HG03442 (cell line): Measurements from ENCODE around the gene B3GAT3.
"Not testable (repeated sequence)": the region's sequence is repeated elsewhere in the genome, so short reads cannot be mapped to it uniquely, and the experiment has no call there.

Source experiments
- ATAC-seq: cut with Tn5 transposase; IDR thresholded peaks from one replicate; pipeline ENCODE4 v1.9.1; 2021; ENCODE audit warnings: mild to moderate bottlenecking, moderate library complexity; ENCODE audit not compliant: unreplicated experiment

The B3GAT3 gene

DNA sequence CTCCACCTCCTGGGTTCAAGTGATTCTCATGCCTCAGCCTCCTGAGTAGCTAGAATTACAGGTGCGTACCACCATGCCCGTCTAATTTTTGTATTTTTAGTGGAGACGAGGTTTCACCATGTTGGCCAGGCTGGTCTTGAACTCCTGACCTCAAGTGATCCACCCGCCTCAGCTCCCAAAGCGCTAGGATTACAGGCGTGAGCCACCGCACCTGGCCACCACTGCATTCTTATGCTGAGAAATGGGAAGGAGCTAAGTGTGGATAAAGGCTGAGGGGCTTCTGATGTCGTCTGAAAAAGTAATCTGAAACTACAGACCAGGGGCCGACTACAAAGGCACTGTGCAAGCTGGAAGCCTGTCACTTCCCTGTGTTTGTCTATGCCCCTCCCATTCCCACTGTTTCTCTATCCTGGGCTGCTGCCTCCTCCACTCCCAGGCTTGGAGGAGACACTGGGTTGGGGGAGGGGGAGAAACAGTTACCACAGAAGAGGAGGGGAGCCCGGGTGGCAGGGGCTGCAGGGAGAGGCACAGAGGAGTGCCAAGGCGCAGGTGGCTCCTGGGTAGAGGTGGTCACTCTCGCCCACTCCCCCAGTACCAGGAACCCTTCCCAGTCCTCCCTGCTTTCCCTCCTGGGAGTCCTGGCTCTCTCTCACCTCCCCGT, 17.2 kb downstream of the B3GAT3 start:
- no peak for ATAC-seq

DNA sequence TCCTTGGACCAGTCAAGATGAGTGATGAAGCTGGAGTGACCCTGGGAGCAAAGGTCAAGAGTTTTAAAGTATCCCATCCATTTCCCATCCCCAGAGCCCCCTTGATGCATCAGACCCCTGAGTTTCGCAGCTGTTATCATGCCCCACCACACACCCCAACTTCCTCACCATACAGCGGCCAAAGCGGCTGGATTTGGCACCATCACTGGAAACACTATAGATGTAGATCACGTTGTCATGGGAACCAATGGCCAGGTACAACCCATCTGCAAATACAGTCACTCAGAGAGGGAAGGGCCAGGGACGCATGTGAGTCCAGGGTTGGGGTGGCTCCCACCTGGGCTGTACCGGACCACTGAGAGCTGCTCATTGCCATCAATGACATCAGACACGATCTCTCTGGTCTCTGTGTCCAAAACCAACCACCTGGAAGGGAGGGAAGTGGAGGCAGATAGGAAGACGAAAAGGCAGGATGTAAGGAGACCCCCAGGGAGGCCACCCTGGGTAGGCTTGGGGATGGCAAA, 17.9 kb downstream of the B3GAT3 start:
- ATAC-seq: no peak

DNA sequence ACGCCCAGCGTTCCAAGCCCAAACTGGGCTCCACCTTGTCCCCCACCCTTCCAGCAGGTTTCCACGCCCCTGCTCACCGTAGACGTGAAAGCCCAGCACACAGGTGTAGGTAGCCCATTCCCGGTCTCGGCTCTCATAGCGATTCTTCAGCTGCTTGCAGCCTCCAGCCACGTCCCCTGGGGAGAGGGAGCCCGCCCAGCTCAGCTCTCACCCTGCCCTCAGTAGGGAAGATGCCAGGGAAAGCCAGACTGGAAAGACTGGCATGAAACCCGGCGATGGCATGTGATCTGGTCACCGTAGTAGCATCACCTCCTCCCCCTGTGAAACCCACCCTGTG, 18.7 kb downstream of the B3GAT3 start:
- no peak for ATAC-seq

DNA sequence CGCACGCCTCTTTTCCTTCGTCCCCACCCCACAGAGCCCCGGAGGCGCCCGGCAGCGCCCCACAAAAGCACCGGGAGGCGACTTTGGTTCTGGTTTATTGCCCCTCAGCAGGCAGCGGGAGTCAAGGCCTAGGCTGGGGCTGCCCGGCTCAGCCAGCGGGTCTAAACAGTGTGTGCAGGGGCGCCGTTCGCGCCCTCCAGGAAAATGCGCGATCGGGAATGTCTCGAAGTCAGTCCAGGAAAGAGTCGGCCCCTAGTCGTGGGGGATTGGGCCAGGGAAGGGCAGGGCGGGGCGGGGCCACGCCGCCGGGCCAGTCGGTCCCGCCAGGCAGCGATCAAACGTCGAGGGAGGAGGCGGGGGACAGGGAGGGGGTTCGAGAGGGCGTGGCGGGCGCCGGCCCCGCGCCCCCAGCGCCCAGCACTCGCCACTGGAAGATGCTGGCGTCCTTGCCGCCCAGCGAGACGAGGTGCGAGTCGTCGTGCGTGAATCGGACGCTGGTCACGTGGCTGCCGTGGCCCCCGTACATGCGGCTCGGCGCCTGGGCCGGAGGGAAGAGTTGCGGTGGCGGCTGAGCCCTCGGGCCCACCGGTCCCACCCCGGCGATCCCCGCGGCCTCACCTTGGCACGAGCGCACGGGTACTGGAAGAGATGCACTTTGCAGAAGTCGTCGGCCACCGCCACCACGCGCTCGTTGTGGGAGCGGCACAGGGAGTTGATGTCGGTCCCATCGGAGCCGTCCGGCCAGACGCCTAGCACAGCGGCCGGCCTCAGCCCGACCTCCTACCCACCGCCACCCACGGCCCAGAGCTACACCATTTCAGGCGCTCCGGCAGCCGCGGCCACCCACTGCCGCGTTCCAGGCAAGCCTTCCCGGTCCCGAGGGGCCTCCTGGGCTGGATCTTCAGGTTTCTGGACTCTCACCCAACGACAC, 19.4 kb downstream of the B3GAT3 start:
- ATAC-seq: no peak

DNA sequence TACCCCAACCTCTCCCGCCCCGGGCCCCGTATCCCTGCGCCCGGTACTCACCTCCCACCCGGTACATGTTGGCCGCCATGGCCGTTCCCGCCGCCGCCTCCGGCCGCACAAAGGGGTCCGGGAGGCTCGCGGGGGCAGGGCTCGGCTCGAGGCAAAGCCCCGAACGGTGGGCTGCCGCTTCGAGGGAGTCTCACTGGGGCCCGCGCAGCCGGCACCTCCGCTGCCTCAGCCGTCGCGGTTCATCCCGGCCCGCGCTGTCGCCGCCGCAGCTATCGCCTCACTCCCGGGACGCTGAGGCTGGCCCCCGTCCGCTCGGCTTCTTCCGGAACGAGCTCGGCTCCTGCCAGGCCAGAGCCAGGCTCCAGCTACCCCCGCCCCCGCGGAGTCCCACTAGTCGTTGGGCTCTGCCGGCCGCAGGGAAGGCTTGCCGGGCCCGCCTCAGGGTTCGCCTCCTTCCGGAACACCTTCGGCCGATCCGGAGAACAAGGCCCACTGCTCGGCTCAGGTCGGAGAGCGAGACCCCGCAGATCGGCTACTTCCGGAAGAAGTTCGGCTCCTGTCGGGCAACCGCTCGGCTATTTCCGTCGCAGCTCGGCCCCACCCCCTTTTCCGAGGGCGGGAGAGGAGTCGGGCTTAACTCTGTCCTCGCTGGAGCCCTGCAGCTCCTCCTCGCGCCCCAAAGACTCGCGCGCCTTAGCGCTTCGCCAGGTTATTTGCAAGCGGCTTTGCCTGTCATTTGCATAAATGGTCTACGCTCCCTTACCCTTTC, 20.2 kb downstream of the B3GAT3 start, which contains the start of gene MTA2:
Gene MTA2, minus strand, starts transcription at position 494 of the 769 bp plus-strand sequence. Its CDS starts 415 bp downstream, at position 79.
- ATAC-seq: peak; percentile 73

DNA sequence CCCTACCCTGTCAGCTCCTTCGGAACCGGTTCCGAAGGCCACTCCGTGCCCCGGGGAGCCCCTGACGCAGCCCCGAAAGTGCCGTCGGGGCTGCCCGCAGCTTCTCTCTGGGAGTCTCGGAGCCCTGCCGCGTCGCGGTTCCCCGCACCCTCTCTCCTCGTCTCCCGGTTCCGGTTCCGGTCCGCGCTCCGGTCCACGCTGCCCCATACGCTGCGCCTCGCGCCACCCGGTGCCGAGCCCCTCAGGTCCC, 20.7 kb downstream of the B3GAT3 start:
- peak; percentile 6 for ATAC-seq

DNA sequence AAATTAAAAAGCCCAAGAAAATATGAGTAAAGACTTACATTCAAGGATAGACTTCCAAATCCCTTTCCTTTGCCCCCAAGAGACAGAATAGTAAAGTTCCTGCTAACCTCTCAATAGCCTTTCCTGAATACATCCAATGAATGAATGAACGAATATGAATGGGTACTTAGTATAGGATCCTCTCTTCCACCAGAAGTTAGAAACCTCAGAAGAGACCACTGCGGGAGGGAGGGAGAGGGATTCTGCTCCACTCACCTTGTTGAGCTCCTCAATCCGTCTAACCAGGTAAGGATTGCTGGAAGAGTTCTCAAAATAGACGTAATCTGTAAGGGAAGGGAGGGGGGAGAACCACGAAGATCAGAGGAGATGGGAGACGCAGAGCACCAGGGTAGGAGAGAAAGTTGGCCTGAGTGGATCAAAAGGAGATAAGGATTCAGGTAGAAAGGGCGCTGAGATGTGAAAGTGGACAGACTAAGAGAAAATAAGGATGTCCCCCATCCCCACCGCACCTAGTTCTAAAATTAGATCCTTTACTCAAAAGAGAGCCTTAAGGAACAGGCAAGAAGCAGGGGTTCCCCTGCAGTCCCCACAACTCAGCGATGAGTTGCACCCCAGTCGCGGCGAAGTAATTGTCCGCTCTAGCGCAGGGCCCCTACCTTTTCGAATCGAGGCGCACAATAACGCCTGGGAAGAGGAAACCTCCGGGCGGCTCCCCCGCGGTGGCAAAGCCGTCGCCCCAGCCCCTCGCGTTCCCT, 21.2 kb downstream of the B3GAT3 start:
- ATAC-seq: no peak

DNA sequence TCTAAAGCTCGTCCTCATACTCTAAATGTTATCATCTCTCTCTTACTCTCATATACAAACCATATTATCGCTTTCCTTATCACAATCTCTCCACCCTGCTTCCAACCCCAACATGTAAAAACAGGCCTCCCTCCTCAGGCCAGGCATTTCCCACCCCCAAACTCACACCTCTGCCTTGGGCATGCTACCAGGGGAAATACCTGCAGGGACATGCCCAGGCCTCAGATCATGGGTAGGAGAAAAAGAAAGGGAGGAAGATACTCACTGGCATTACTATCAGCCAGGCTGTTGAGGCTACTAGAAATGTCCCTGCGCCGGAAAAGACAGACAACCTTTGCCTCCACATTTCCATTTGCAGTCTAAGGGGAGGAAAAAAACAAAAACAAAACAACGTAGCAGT, 21.9 kb downstream of the B3GAT3 start:
- no peak for ATAC-seq

DNA sequence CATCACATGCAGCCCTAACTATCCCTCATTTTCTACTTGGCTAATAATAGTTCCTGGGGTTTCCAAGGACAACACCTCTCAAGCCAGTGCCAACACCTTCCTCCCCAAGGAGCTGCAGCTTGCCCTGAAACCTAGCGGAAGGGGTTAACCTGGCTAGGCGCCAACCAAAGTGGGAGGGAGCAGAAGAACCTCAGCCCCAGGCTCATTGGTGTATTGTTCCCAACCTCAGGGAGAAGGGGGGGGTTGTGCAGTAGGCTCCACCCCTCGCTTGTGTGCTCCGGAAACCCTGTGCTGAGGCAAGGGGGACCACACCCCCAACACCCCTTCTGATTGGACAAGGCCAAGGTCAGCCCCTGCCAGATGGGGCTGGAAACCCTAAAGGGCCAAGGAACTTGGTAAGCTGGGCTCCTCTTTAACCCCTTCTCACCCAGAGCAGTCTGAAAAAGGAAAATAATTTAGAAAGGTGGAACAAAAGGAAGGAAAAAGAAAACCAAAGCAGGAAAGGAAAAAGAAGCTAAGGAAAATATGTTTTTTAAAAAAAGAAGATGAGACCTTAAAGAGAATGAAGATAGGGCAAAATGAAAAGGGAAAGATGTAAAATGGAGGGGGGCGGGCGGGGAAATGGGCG, 22.6 kb downstream of the B3GAT3 start:
- peak; percentile 49 for ATAC-seq

DNA sequence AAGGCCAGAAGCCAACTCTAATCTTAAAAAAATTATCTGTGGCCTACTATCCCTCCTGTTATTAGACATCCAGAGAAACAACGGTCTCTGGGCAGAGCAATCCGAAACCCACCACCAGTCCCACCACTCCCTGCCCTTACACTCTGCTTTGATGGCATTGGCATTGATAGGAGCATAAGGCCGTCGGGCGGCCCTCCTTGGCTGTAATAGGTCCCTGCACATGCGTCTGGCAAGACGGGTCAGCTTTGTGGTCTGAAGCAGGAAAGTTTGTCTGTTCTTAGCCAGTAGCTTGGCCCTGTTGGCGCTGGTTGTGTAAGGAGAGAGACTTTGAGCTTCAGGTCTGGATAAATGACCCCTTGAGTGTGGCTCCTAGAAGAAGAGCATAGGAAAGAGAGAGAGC, 26.7 kb downstream of the B3GAT3 start:
- no peak for ATAC-seq

DNA sequence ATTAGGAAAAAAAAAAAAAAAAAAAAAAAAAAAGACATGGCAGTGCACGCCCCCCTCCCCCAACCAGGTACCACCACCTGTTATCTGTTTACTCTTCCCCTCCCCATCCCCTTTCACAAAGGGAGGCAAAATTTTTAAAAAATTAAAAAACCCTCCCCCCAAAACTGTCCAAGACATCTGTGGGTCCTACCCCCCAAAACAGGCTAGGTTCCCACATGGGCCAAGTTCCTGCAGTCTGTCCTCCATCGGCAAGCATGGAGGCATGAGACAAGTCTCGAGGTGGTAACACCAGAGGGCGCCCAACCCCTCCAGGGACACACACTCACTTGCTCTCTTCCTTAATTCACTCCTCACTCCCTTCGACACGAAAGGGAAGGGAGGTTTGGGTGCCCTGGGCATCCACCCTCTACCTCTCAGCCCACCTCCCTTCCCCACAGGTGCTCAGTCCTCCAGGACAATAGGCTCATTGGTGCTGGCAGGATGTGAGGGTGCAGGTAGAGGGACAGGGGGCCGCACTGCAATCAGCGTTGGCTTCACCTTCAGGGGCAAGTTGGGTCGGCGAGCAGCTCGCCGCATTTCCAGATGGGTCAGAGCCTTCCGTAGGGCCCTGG, 28.2 kb downstream of the B3GAT3 start:
- ATAC-seq: no peak

GRCh38 chr11:62592989-62593421, 28.8 kb downstream of the B3GAT3 start:
- ATAC-seq: no peak

- peak; percentile 4 for ATAC-seq
Observed at GRCh38 chr11:62592146-62592815, 29.5 kb downstream of the B3GAT3 start.

DNA sequence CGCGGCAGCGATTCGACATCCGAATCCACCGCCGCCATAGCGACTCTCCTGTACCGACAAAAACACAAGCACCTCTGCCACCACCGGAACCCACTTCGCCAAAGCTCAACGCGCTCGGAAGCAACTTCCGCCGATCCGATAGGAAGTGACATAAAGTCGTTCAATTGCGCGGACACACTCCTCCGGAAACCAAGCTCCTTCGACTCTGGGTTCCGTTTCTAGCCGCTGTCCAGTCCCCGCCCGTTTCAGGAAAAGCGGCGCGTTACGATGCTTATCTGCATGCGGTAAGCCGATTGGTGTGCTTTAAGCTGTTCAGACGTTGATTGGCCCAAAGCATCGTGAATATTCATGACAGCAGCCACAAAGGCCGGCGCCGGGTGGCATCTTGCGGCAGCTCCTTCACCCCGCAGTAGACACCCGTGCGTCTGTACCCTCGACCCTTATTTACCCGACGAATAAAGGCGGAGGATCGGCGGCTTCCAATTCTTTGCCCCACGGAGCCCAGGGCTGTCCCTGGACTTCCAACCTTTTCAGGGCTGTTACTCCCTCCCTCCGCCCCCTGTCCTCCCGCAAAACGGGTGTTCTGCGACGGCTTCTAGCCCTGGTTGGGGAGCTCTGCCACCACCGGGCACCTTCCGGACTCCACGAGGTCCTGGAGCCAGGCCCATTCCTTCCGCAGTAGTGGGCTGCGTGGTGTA, 30.2 kb downstream of the B3GAT3 start, which contains the start of gene TUT1:
Gene TUT1, minus strand, starts transcription at position 76 of the 698 bp plus-strand sequence. Its CDS starts 38 bp downstream, at position 38.
- peak; percentile 75 for ATAC-seq

DNA sequence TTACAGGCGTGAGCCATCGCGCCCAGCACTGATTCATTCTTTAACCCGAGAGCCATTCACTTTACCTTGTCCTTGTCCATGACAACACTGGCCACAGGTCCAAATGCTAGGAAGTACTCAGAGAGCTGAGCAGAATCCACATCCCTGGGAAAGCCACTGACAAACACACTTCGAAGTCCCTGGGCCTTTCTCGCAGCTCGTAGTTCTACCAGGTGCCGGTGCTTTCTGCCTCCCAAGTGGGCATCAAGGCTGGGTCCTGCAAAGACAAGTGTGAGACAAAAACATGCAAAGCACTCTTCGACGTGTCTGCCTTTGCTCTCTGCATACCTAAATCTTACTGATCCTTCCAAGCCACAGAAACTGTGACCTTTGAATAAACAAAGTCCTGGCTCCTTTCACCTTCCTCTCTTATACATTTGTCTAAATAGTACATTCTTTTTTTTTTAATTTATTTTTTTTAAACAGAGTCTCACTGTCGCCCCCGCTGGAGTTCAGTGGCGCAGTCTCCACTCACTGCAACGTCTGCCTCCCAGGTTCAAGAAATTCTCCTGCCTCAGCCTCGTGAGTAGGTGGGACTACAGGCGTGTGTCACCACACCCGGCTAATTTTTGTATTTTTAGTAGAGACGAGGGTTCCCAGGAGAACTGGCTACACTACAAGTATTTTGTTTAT, 32.7 kb downstream of the B3GAT3 start:
- no peak for ATAC-seq

- ATAC-seq: not testable (repeated sequence)
Observed at GRCh38 chr11:62585356-62585755, 36.4 kb downstream of the B3GAT3 start.

- not testable (repeated sequence) for ATAC-seq
Observed at GRCh38 chr11:62581735-62582134, 40.1 kb downstream of the B3GAT3 start.
